ENCODE results near the gene LPP. TPM values are rescaled to one million over a fixed set of nuclear protein-coding genes. Genes with fewer than 3 reads are reported as not detected.

Gene LPP
- total RNA-seq, 1 experiment from 2014 or later: 54.0 TPM

DNA sequence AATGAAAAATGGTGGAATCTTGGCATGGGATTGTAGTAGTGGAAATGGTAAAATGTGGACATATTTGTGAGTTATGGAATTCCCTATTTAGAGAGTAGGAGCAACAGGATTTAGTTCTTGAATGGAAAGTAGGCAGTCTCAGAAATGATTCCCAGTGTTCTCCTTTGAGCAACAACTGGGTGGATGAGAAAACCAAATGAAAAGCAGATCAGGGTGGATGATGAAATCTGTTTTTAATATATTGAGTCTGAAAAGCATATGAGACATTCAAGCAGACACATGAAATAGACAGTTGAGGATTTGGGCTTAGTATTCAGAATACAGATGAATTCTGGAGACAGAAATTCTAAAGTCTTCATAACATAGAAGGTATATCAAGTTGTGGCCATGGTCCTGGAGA, 451.3 kb downstream of the LPP start:
- POLR2A ChIA-PET: no interaction called here
- no TSS peak for BruUV-seq (replicated peaks)
- Histone ChIP-seq H3K9ac (ENCODE audit: low read length) (no peak overlapping the region), H3K9me3 (ENCODE audit: control insufficient read depth in 1 of 2, insufficient read depth in 1 of 2, low read depth in 1 of 2, low read length in 2 of 2) (peaks cover 3 to 4% of the 10 kb centered on the region in 2 experiments; a peak in 1 of 4 replicates), H4K20me1 (ENCODE audit: insufficient read depth) (no peaks in the 10 kb centered on the region), H3K79me2 (ENCODE audit: insufficient read depth, low read length) (no peaks in the 10 kb centered on the region), H3K9me2 (ENCODE audit: insufficient read depth) (no peaks in the 10 kb centered on the region), H3K4me2 (ENCODE audit: low read length) (no peak overlapping the region), H3K27ac (ENCODE audit: low read depth, low read length) (no peak overlapping the region), H3K4me3 (replicated peaks in 1 of 2; ENCODE audit: low read depth in 1 of 2, low read length in 2 of 2) (no peak overlapping the region), H3K27me3 (ENCODE audit: insufficient read depth, low read length) (no peaks in the 10 kb centered on the region), H3K36me3 (ENCODE audit: control insufficient read depth in 1 of 2, insufficient read depth in 2 of 2, low read length in 2 of 2) (peaks cover 0 to 8% of the 10 kb centered on the region in 2 experiments; a peak in 1 of 4 replicates), H3K4me1 (ENCODE audit: control insufficient read depth in 1 of 2, insufficient read depth in 2 of 2, low read length in 2 of 2) (no peaks in the 10 kb centered on the region), H2AFZ (ENCODE audit: low read depth, low read length, poor library complexity, severe bottlenecking) (no peak overlapping the region)
- DNase-seq (ENCODE audit: low read depth, low spot score): no peak
- RAD21 ChIA-PET (ENCODE audit: low non-redundant PET in 1 of 2, low total read pairs in 2 of 2, uncharacterized antibody in 2 of 2, unreplicated experiment in 2 of 2): no interaction called here
- intact Hi-C loops (cut with micrococcal nuclease): no loop called here
- CTCF ChIA-PET: no interaction called here
- no peak for ATAC-seq
- TF ChIP-seq SP1 (IDR thresholded peaks at IDR 0.05; ENCODE audit: low read depth) (no peak), EZH2phosphoT487 (IDR thresholded peaks at IDR 0.05; ENCODE audit: borderline replicate concordance) (no peak), SIN3A (IDR thresholded peaks at IDR 0.05; ENCODE audit: low read depth) (no peak), RAD21 (IDR thresholded peaks at IDR 0.05; ENCODE audit: low read depth) (no peak), EZH2 (IDR thresholded peaks at IDR 0.05) (no peak), ZFX (IDR thresholded peaks at IDR 0.05) (no peak), POLR2AphosphoS5 (IDR thresholded peaks at IDR 0.05; ENCODE audit: low read depth, low read length) (no peak), FOSL1 (IDR thresholded peaks at IDR 0.05; ENCODE audit: low read depth) (no peak), ATF3 (IDR thresholded peaks at IDR 0.05) (no peak), ZNF274 (IDR thresholded peaks at IDR 0.05; ENCODE audit: low read depth, low read length) (no peak), MAX (IDR thresholded peaks at IDR 0.05) (no peak), POLR2A (IDR thresholded peaks at IDR 0.05; ENCODE audit: borderline replicate concordance, extremely low read depth, insufficient read depth, insufficient read length) (no peak), YY1 (IDR thresholded peaks at IDR 0.05; ENCODE audit: extremely low read depth, insufficient replicate concordance, low read depth, low read length) (no peak), ELF1 (IDR thresholded peaks at IDR 0.05; ENCODE audit: borderline replicate concordance, low read depth) (no peak), TCF7L2 (IDR thresholded peaks at IDR 0.05; ENCODE audit: borderline replicate concordance, extremely low read depth, insufficient read depth, insufficient read length) (no peak), SRF (IDR thresholded peaks at IDR 0.05; ENCODE audit: low read depth) (no peak)
- TF ChIP-seq, protein P1, sequence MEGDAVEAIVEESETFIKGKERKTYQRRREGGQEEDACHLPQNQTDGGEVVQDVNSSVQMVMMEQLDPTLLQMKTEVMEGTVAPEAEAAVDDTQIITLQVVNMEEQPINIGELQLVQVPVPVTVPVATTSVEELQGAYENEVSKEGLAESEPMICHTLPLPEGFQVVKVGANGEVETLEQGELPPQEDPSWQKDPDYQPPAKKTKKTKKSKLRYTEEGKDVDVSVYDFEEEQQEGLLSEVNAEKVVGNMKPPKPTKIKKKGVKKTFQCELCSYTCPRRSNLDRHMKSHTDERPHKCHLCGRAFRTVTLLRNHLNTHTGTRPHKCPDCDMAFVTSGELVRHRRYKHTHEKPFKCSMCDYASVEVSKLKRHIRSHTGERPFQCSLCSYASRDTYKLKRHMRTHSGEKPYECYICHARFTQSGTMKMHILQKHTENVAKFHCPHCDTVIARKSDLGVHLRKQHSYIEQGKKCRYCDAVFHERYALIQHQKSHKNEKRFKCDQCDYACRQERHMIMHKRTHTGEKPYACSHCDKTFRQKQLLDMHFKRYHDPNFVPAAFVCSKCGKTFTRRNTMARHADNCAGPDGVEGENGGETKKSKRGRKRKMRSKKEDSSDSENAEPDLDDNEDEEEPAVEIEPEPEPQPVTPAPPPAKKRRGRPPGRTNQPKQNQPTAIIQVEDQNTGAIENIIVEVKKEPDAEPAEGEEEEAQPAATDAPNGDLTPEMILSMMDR (IDR thresholded peaks at IDR 0.05 in 2 of 3, conservative IDR thresholded peaks at IDR 0.05 in 1 of 3; ENCODE audit: borderline replicate concordance in 1 of 3, insufficient read depth in 1 of 3, low read depth in 2 of 3, low read length in 2 of 3): no peak
- TF ChIP-seq, protein P2, sequence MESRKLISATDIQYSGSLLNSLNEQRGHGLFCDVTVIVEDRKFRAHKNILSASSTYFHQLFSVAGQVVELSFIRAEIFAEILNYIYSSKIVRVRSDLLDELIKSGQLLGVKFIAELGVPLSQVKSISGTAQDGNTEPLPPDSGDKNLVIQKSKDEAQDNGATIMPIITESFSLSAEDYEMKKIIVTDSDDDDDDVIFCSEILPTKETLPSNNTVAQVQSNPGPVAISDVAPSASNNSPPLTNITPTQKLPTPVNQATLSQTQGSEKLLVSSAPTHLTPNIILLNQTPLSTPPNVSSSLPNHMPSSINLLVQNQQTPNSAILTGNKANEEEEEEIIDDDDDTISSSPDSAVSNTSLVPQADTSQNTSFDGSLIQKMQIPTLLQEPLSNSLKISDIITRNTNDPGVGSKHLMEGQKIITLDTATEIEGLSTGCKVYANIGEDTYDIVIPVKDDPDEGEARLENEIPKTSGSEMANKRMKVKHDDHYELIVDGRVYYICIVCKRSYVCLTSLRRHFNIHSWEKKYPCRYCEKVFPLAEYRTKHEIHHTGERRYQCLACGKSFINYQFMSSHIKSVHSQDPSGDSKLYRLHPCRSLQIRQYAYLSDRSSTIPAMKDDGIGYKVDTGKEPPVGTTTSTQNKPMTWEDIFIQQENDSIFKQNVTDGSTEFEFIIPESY (IDR thresholded peaks at IDR 0.05; ENCODE audit: extremely low read depth, insufficient replicate concordance, low read length): no peak
